H9 (cell line): Measurements from ENCODE around the gene DNAJC18. TPM values are rescaled to one million over a fixed set of nuclear protein-coding genes. Genes with fewer than 3 reads are reported as not detected.

ENCODE experiments used
- DNase-seq: peaks from one replicate; pipeline ENCODE4 v3.0.0-alpha.2; 2017
- H2AFZ ChIP-seq: one replicate; pipeline ENCODE4 v1.6.1; 2013; ENCODE audit warnings: mild to moderate bottlenecking, low read length, control low read depth, moderate library complexity
- H2AK5ac ChIP-seq: 2 replicates; pipeline ENCODE4 v1.6.1; 2013; ENCODE audit warnings: low read length, control low read depth, mixed read lengths; ENCODE audit not compliant: insufficient read length
- H2BK120ac ChIP-seq: one replicate; pipeline ENCODE4 v1.6.1; 2013; ENCODE audit warnings: low read depth, mild to moderate bottlenecking, low read length, control low read depth, inconsistent platforms; ENCODE audit not compliant: poor library complexity, severe bottlenecking
- H2BK12ac ChIP-seq: 2 replicates; pipeline ENCODE4 v1.6.1; 2013; ENCODE audit warnings: low read length, control low read depth, mixed read lengths, low read depth; ENCODE audit not compliant: insufficient read length
- H2BK15ac ChIP-seq: 2 replicates; pipeline ENCODE4 v1.6.1; 2013; ENCODE audit warnings: low read depth, low read length, control low read depth
- H2BK20ac ChIP-seq: one replicate; pipeline ENCODE4 v1.6.1; 2013; ENCODE audit warnings: low read depth, mild to moderate bottlenecking, low read length, control low read depth, inconsistent platforms; ENCODE audit not compliant: poor library complexity, severe bottlenecking
- H2BK5ac ChIP-seq: 2 replicates; pipeline ENCODE4 v1.6.1; 2013; ENCODE audit warnings: low read length, control low read depth, mixed read lengths; ENCODE audit not compliant: insufficient read length
- H3K14ac ChIP-seq: 2 replicates; pipeline ENCODE4 v1.6.1; 2013; ENCODE audit warnings: low read length, control low read depth; ENCODE audit not compliant: insufficient read depth
- H3K18ac ChIP-seq: 2 replicates; pipeline ENCODE4 v1.6.1; 2013; ENCODE audit warnings: low read depth, mild to moderate bottlenecking, mixed read lengths, low read length, control low read depth; ENCODE audit not compliant: insufficient read length
- H3K23ac ChIP-seq: 2 replicates; pipeline ENCODE4 v1.6.1; 2013; ENCODE audit warnings: low read length, control low read depth, mixed read lengths, low read depth; ENCODE audit not compliant: insufficient read length
- H3K23me2 ChIP-seq: 2 replicates; pipeline ENCODE4 v1.6.1; 2013; ENCODE audit warnings: low read depth, mild to moderate bottlenecking, mixed read lengths, low read length, control low read depth; ENCODE audit not compliant: insufficient read length, poor library complexity, severe bottlenecking
- H3K27ac ChIP-seq: 2 replicates; pipeline ENCODE4 v1.5.1; 2013; ENCODE audit warnings: low read length, control low read depth, mixed read lengths, low read depth; ENCODE audit not compliant: insufficient read length
- H3K27me3 ChIP-seq: 2 replicates; pipeline ENCODE4 v1.6.1; 2013; ENCODE audit warnings: low read length, control low read depth, inconsistent platforms; ENCODE audit not compliant: insufficient read depth
- H3K4ac ChIP-seq: 2 replicates; pipeline ENCODE4 v1.6.1; 2013; ENCODE audit warnings: low read depth, mild to moderate bottlenecking, control low read depth, inconsistent platforms, low read length, moderate library complexity
- H3K4me1 ChIP-seq: 2 replicates; pipeline ENCODE4 v1.6.1; 2013; ENCODE audit warnings: low read length, control low read depth, inconsistent platforms; ENCODE audit not compliant: insufficient read depth
- H3K4me2 ChIP-seq: 2 replicates; pipeline ENCODE4 v1.6.1; 2013; ENCODE audit warnings: low read length, control low read depth, mixed read lengths; ENCODE audit not compliant: insufficient read length, insufficient read depth
- H3K56ac ChIP-seq: 2 replicates; pipeline ENCODE4 v1.6.1; 2013; ENCODE audit warnings: low read depth, mild to moderate bottlenecking, mixed read lengths, low read length, control low read depth; ENCODE audit not compliant: insufficient read length
- H3K79me1 ChIP-seq: 2 replicates; pipeline ENCODE4 v1.6.1; 2013; ENCODE audit warnings: low read depth, mild to moderate bottlenecking, moderate library complexity, low read length, control low read depth, inconsistent platforms; ENCODE audit not compliant: insufficient read depth, poor library complexity, severe bottlenecking
- H3K79me2 ChIP-seq: 2 replicates; pipeline ENCODE4 v1.6.1; 2013; ENCODE audit warnings: low read length, control low read depth, inconsistent platforms; ENCODE audit not compliant: insufficient read depth
- H3K9ac ChIP-seq: 2 replicates; pipeline ENCODE4 v1.6.1; 2013; ENCODE audit warnings: low read length, control low read depth, mixed read lengths; ENCODE audit not compliant: insufficient read length; ENCODE audit errors: extremely low read depth
- H3K9me3 ChIP-seq: one replicate; pipeline ENCODE4 v1.6.1; 2013; ENCODE audit warnings: low read depth, low read length, inconsistent platforms; ENCODE audit not compliant: control insufficient read depth
- H3T11ph ChIP-seq: one replicate; pipeline ENCODE4 v1.6.1; 2013; ENCODE audit warnings: mild to moderate bottlenecking, low read length, control low read depth, inconsistent platforms
- H4K20me1 ChIP-seq: one replicate; pipeline ENCODE4 v1.6.1; 2013; ENCODE audit not compliant: control insufficient read depth, insufficient read length, insufficient read depth
- H4K5ac ChIP-seq: 2 replicates; pipeline ENCODE4 v1.6.1; 2013; ENCODE audit warnings: low read depth, mild to moderate bottlenecking, mixed read lengths, low read length, control low read depth; ENCODE audit not compliant: insufficient read length
- H4K8ac ChIP-seq: replicated peaks from 2 replicates; pipeline ENCODE4 v1.6.1; 2013; ENCODE audit warnings: low read length, control low read depth, mixed read lengths, low read depth; ENCODE audit not compliant: insufficient read length
- H4K91ac ChIP-seq: 2 replicates; pipeline ENCODE4 v1.6.1; 2013; ENCODE audit warnings: low read depth, mild to moderate bottlenecking, moderate library complexity, mixed read lengths, low read length, control low read depth; ENCODE audit not compliant: insufficient read length
- H3K27ac Mint-ChIP-seq, 3 experiments: 2 replicates in 2 of 3; 3 replicates in 1 of 3; pipeline ENCODE4 v1.8.0; 2020 to 2021; ENCODE audit warnings: mixed read lengths in 3 of 3, mild to moderate bottlenecking in 1 of 3, moderate library complexity in 1 of 3
- H3K27me3 Mint-ChIP-seq: 2 replicates; pipeline ENCODE4 v1.8.0; 2021; ENCODE audit warnings: low read depth, mild to moderate bottlenecking, moderate library complexity, mixed read lengths
- H3K36me3 Mint-ChIP-seq, 3 experiments: 2 replicates in 2 of 3; 3 replicates in 1 of 3; pipeline ENCODE4 v1.8.0; 2020 to 2021; ENCODE audit warnings: low read depth in 3 of 3, mixed read lengths in 3 of 3; ENCODE audit not compliant: insufficient read depth in 1 of 3
- H3K4me1 Mint-ChIP-seq, 2 experiments: 2 replicates each; pipeline ENCODE4 v1.8.0; 2020; ENCODE audit warnings: mixed read lengths in 2 of 2
- H3K4me3 Mint-ChIP-seq, 2 experiments: 2 replicates in 1 of 2; 3 replicates in 1 of 2; pipeline ENCODE4 v1.8.0; 2020 to 2021; ENCODE audit warnings: mild to moderate bottlenecking in 2 of 2, mixed read lengths in 2 of 2, moderate library complexity in 1 of 2
- H3K9me3 Mint-ChIP-seq, 2 experiments: 2 replicates in 1 of 2; 3 replicates in 1 of 2; pipeline ENCODE4 v1.8.0; 2020; ENCODE audit warnings: mild to moderate bottlenecking in 2 of 2, mixed read lengths in 2 of 2, moderate library complexity in 1 of 2
- CTCF ChIP-seq: fragments of 200-600 bp; sonication (generic); conservative IDR thresholded peaks from 3 replicates; pipeline ENCODE4 v1.8.0; 2021; ENCODE audit warnings: antibody characterized with exemption, mild to moderate bottlenecking
- WGBS: extraction: QIAGEN DNeasy Blood & Tissue Kit; methylation state at CpG from one replicate; pipeline ENCODE4 v1.1.7; 2013; ENCODE audit warnings: missing lambda C conversion rate, low lambda C conversion rate, mixed read lengths; ENCODE audit not compliant: insufficient read length; ENCODE audit errors: extremely low coverage; 5-methylcytosine and 5-hydroxymethylcytosine counted together
- total RNA-seq: library from RNA; stranded (reverse); gene quantifications from 2 replicates; pipeline ENCODE4 v1.2.1, GENCODE V29; 2021

Gene DNAJC18
- total RNA-seq, 1 experiment from 2014 or later = 26.5 TPM

- H3K23me2 ChIP-seq = peaks cover 19% of the 10 kb centered on the region
- H4K91ac ChIP-seq = no peak overlapping the region
- no peak overlapping the region for H2BK5ac ChIP-seq
- no peak overlapping the region for H3K27ac ChIP-seq
- H3K4ac ChIP-seq = no peak overlapping the region
- no peak overlapping the region for H3K9ac ChIP-seq
- peaks cover 17 to 30% of the 10 kb centered on the region in 2 experiments for H3K4me1 Mint-ChIP-seq
- no peak overlapping the region for H3T11ph ChIP-seq
- H3K9me3 ChIP-seq = no peaks in the 10 kb centered on the region
- H3K27ac Mint-ChIP-seq = no peak overlapping the region
- H3K9me3 Mint-ChIP-seq = no peaks in the 10 kb centered on the region
- no peak overlapping the region for H3K23ac ChIP-seq
- no peak overlapping the region for H4K8ac ChIP-seq
- no peak overlapping the region for H2AK5ac ChIP-seq
- H3K4me3 Mint-ChIP-seq = no peak overlapping the region
- H3K27me3 ChIP-seq = peaks cover 8% of the 10 kb centered on the region
- H2AFZ ChIP-seq = no peak overlapping the region
- no peak for DNase-seq
- peaks cover 4% of the 10 kb centered on the region; the same call in 1 of the 2 replicates for H3K4me1 ChIP-seq
- no peak for TF ChIP-seq CTCF
- WGBS = no CpG with 5 or more reads among the region's 6 CpGs
- no peak overlapping the region for H2BK15ac ChIP-seq
- peaks cover 4 to 26% (median 16%) of the 10 kb centered on the region in 3 experiments for H3K36me3 Mint-ChIP-seq
- no peak overlapping the region for H3K56ac ChIP-seq
- no peak overlapping the region for H2BK20ac ChIP-seq
- H3K79me1 ChIP-seq = no peaks in the 10 kb centered on the region
- H3K18ac ChIP-seq = no peak overlapping the region
- H3K4me2 ChIP-seq = no peak overlapping the region
- H4K5ac ChIP-seq = no peak overlapping the region
- no peak overlapping the region for H2BK120ac ChIP-seq
- no peaks in the 10 kb centered on the region for H3K79me2 ChIP-seq
- H3K27me3 Mint-ChIP-seq = peaks cover 22% of the 10 kb centered on the region
- no peak overlapping the region for H3K14ac ChIP-seq
- H2BK12ac ChIP-seq = no peak overlapping the region
- H4K20me1 ChIP-seq = no peaks in the 10 kb centered on the region
Observed at GRCh38 chr5:139397921-139398320, 41.4 kb downstream of the DNAJC18 start.
